ENCODE data around the gene OGFOD3.
"Not testable (repeated sequence)": the region's sequence is repeated elsewhere in the genome, so short reads cannot be mapped to it uniquely, and the experiment has no call there.

OGFOD3 gene

DNA sequence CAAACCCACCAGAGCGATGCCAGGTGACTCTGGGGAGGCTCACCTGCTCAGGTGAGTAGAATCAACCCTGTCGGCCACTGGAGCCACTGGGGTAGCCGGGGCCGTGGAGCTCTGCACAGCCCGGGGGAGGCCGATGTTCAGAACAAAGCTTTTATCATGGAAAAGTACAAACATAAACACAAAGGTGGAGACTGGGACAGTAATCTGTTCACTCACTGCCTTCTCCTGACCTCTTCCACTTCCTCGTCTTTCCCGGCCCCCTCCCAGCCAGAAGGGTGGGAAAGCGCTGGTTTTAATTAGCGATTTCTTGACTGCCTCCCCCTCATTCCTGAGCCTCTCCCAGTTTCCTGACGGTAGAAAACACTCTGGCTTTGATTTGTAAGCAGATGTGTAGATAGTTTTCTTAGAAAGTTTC is 69.1 kb downstream of the OGFOD3 start:
- DNase-seq = no peak

GRCh38 chr17:82348866-82349265 is 69.5 kb downstream of the OGFOD3 start:
- DNase-seq = no peak

GRCh38 chr17:82348434-82348833 is 70.0 kb downstream of the OGFOD3 start:
- no peak for DNase-seq

- not testable (repeated sequence) for DNase-seq
Measured at GRCh38 chr17:82347994-82348393, 70.4 kb downstream of the OGFOD3 start.

DNA sequence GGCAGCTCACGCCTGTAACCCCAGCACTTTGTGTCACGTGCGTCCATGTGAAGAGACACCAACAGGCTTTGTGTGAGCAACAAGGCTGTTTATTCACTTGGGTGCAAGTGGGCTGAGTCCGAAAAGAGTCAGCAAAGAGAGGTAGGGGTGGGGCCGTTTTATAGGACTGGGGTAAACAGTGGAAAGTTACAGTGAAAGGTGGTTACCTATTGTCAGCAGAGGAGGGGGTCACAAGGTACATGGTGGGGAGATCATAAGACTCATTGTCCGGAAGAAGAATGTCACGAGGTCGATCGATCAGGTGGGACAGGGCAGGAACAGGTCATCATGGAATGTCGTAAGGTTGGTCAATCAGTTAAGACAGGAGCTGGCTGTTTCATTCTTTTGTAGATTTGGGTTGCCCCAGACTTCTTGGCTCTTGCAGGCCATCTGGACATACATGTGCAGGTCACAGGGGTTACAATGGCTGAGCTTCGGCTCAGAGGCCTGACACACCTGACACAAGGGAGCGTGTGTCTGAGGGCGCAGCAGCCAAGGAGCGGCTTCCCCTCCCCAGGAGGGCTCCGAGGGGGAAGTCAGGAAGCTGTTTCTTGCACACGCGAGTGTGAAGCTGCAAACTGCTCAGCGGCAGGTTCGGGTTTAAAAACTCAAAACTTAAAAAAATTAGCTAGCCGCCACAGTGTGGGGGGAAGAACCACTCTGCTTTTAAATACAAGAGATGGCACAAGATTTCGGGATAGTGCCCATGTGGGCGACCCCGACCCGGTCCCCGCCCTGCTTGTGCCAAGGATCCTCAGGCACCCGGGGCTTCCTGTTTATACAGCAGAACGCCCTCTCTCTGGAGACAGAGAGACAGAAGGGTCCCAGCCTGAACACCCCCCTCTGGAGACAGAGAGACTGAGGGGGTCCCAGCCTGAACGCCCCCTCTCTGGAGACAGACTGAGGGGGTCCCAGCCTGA is 71.8 kb downstream of the OGFOD3 start:
- DNase-seq = no peak

GRCh38 chr17:82345151-82345976 is 73.0 kb downstream of the OGFOD3 start:
- no peak for DNase-seq

DNA sequence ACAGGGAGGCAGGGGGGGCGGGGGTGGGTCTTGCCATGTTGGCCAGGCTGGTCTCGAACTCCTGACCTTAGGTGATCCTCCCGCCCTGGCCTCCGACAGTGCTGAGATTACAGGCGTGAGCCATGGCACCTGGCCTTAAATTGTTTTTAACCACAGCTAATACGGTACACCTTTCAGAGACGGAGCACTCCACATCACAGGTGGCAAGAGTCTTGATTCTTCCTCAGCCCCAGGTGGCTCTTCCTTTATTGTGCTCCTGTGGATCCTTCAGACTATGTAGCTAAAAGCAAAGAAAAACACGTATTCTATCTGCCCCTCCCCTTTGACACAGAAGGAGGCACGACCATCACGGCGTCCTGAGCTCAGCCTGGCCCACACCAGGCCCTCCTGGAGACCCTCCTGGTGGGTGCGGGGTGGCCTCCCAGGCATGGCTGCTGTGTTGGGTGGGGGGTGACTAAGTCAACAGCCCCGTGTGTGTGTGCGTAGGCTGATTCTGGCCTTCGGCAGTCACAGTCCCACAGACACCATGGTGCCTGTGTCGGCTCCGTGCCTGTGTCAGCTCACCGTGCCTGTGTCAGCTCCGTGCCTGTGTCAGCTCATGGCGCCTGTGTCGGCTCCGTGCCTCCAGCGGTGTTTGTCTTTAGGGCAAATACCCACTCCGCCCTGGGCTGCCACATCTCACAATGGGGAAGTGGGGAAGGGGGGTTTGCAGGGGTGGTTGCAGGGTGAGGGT is 74.0 kb downstream of the OGFOD3 start:
- DNase-seq = no peak

DNA sequence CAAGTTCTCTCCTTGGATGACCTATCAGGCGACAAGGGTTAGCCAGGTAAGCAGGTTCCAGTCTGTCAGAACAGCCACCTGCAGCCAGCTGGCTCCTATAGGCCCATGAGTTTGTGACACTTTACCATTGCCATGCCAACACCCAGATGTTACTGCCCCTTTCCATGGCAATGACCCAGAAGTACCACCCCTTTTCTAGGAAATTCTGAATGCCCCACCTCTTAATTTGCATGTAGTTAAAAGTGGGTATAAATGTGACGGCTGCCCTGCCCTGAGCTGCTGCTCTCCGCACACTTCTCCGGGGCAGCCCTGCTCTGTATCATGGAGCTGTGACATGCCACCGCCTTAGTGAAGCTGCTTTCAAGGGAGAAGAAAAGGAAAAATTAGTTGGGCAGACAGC is 74.8 kb downstream of the OGFOD3 start:
- no peak for DNase-seq

DNA sequence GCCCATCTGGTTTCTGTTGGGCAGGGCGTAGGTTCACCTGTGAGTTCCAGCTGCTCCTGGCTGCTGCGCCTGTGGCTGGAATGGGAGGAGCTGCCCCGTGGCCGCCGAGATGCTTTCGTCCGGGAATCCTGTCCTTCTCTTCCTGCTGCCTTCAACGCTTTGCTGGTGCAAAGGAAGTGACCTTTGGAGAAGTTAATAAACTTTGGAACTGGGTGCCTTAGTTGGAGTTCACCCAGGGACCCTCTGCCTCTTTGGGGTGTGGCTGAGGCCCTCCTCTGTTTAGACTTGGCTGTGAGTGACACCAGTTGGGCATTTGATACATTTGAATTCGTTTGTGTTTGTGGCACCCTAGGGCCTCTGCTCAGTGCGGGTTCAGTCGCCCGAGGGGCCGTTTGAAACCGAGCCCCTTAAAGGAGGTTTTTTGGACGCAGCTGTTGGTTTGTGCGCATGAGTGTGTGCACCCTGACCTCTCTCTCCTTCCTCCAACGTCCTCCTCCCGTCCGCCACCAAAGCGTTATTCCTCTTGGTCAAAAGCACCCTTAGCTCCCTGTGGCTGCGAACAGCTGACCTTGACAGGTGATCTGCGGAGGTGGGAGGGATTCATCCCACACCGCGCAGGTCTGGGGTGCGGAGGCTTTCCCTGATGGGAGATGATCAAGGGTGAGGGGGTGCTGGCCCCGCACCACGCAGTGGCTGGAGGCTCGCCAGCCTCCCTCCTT is 75.9 kb downstream of the OGFOD3 start:
- no peak for DNase-seq

DNA sequence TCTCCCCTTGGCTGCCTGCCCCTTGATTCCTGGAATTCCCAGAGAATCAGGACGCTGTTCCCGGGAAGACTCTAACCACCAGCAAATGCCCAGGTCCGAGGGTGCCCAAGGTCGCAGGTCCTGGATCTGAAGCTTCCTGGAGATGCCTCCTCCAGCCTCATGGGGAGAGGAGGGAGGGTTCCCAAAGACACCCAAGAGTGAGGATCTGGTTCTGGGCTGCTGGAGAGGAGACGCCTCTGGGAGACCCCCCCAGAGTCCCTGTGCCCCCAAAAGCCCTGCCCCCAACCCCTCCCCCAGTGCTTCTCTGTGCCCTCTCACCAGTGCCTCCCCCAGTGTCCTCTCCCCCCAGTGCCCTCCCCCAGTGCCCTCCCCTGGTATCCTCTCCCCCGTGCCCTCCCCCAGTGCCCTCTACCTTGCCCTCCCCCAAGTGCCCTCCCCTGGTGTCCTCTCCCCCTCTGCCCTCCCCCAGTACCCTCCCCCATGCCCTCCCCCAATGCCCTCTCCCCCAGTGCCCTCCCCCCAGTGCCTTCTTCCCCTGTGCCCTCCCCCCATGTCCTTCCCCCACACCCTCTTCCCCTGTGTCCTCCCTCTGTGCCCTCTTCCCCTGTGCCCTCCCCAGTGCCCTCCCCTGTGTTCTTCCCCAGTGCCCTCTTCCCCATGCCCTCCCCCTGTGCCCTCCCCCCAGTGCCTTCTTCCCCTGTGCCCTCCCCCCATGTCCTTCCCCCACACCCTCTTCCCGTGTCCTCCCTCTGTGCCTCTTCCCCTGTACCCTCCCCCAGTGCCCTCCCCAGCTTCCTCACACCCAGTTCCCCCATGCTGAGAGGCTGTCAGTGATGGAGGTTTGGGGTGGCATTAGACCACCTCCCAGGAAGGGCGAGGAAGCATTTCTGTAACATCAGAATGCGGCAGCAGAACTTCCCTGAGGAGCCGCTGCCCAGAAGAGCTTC is 78.5 kb downstream of the OGFOD3 start:
- DNase-seq = no peak
